HAP-1 (cell line): ENCODE results near the gene CFAP65.

ENCODE experiments used
- DNase-seq, 2 experiments: peaks; one replicate each; pipeline ENCODE4 v3.0.0-alpha.2; 2016 to 2020; ENCODE audit warnings: low spot score in 2 of 2
- H3K27me3 ChIP-seq: fragments of 250-450 bp; sonication (Bioruptor Pico); 2 replicates; pipeline ENCODE4 v1.5.1; 2020; ENCODE audit warnings: low read depth, mild to moderate bottlenecking, moderate library complexity
- H3K36me3 ChIP-seq: fragments of 250-450 bp; sonication (Bioruptor Pico); replicated peaks from 2 replicates; pipeline ENCODE4 v1.5.1; 2020; ENCODE audit warnings: mild to moderate bottlenecking
- H3K4me1 ChIP-seq: fragments of 250-450 bp; sonication (Bioruptor Pico); 2 replicates; pipeline ENCODE4 v1.5.1; 2020; ENCODE audit warnings: mild to moderate bottlenecking
- H3K4me3 ChIP-seq: fragments of 250-450 bp; sonication (Bioruptor Pico); 2 replicates; pipeline ENCODE4 v1.5.1; 2020; ENCODE audit warnings: mild to moderate bottlenecking, moderate library complexity
- H3K9me3 ChIP-seq: fragments of 250-450 bp; sonication (Bioruptor Pico); 2 replicates; pipeline ENCODE4 v1.5.1; 2020; ENCODE audit warnings: mild to moderate bottlenecking, moderate library complexity
- in situ Hi-C: fragments of 300-500 bp; cut with MboI; formaldehyde crosslinking; loops from 3 replicates; pipeline ENCODE4 v1.14.3; 2020; ENCODE audit warnings: low sequenced_read_pairs, inconsistent platforms, mixed read lengths

CFAP65 gene, protein sequence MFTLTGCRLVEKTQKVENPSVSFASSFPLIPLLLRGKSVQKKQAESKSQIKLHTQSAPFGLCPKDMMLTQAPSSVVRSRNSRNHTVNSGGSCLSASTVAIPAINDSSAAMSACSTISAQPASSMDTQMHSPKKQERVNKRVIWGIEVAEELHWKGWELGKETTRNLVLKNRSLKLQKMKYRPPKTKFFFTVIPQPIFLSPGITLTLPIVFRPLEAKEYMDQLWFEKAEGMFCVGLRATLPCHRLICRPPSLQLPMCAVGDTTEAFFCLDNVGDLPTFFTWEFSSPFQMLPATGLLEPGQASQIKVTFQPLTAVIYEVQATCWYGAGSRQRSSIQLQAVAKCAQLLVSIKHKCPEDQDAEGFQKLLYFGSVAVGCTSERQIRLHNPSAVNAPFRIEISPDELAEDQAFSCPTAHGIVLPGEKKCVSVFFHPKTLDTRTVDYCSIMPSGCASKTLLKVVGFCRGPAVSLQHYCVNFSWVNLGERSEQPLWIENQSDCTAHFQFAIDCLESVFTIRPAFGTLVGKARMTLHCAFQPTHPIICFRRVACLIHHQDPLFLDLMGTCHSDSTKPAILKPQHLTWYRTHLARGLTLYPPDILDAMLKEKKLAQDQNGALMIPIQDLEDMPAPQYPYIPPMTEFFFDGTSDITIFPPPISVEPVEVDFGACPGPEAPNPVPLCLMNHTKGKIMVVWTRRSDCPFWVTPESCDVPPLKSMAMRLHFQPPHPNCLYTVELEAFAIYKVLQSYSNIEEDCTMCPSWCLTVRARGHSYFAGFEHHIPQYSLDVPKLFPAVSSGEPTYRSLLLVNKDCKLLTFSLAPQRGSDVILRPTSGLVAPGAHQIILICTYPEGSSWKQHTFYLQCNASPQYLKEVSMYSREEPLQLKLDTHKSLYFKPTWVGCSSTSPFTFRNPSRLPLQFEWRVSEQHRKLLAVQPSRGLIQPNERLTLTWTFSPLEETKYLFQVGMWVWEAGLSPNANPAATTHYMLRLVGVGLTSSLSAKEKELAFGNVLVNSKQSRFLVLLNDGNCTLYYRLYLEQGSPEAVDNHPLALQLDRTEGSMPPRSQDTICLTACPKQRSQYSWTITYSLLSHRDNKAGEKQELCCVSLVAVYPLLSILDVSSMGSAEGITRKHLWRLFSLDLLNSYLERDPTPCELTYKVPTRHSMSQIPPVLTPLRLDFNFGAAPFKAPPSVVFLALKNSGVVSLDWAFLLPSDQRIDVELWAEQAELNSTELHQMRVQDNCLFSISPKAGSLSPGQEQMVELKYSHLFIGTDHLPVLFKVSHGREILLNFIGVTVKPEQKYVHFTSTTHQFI (N-terminal part only)

DNA sequence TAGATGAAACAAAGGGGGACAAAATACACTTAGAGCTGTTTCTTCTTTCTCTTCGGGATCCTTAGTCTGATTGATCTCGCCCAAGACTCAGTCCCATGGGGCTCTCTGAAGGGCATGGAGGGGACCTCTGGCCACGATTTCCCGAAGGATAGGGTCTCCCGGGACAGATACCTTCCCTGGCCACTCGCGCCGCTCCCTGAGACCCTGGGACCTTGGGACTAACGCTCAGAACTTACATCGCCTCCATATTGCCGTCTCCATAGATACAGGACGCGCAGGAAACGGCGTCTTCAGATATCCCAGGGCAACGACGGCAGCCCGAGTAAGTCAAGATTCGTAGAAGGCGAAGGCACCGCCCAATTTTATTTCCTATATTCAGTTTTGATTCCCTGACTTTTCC is at the start of gene CFAP65:
Gene CFAP65, minus strand, starts transcription at position 265 of the 400 bp plus-strand sequence. CDS start 2,468 bp downstream, outside the sequence.
- peaks cover 49% of the 10 kb centered on the region for H3K27me3 ChIP-seq
- no peak for DNase-seq
- H3K4me1 ChIP-seq: no peaks in the 10 kb centered on the region
- no peaks in the 10 kb centered on the region for H3K36me3 ChIP-seq
- in situ Hi-C loops: no loop called here
- no peaks in the 10 kb centered on the region for H3K9me3 ChIP-seq
- H3K4me3 ChIP-seq: no peak within 1 kb of the TSS

DNA sequence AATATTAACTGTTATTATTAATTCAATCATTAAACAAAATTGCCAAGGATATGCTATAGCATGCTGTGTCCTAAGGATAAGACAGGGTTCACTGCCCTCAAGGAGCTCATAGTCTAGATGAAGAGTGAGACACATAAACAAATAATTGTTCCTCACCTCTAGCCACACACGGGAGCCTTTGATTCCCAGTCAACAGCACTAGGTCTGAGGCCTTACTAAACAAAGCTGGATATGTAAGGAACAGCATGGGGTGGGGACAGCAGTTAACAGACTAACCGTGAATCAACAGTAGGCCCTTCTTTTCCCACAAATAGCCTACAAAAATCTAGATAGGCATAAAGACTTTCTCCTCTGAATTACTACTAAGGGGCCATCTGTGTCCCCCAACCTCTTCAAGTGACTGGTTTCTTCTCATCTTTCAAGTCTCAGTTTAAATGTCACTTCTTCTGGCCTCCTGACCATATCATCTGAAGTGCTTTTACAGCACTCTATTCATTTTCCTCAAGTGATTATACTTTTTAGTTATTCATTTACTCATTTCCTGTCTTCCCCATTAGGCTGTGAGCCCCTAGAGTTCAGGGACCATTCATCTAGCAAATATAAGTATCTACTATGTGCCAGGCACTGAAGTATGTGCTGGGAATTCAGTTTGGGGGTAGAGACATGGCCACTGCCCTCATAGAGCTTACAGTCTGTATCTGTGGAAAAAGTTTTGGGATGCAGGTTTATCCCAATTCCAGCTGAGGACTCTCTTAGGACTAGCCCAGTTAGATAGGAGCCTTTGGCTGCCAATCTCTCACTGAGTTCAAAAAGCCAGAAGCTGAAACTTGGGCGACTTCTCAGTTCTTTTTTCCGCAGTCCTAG is 49.4 kb upstream of the CFAP65 start:
- no peak overlapping the region for H3K4me3 ChIP-seq
- H3K4me1 ChIP-seq: no peaks in the 10 kb centered on the region
- in situ Hi-C loops: no loop called here
- H3K9me3 ChIP-seq: no peaks in the 10 kb centered on the region
- no peak for DNase-seq
- no peaks in the 10 kb centered on the region for H3K27me3 ChIP-seq
- H3K36me3 ChIP-seq: no peaks in the 10 kb centered on the region

DNA sequence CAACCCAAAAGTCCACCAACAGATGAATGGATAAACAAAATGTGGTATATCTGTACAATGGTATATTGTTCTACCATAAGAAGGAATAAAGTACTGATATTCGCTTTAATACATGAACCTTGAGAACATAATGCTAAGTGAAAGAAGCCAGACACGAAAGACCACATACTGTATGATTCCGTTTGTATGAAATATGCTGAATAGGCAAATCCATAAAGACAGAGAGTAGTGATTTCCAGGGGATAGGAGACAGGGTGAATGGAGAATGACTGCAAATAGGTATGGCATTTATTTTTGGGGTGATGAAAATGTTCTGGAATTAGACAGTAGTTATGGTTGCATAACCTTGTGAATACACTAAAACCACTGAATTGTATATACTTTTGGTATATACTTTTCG is 48.0 kb upstream of the CFAP65 start:
- in situ Hi-C loops: no loop called here
- H3K36me3 ChIP-seq: no peaks in the 10 kb centered on the region
- H3K4me3 ChIP-seq: no peak overlapping the region
- no peak for DNase-seq
- no peaks in the 10 kb centered on the region for H3K9me3 ChIP-seq
- H3K4me1 ChIP-seq: no peaks in the 10 kb centered on the region
- H3K27me3 ChIP-seq: no peaks in the 10 kb centered on the region

DNA sequence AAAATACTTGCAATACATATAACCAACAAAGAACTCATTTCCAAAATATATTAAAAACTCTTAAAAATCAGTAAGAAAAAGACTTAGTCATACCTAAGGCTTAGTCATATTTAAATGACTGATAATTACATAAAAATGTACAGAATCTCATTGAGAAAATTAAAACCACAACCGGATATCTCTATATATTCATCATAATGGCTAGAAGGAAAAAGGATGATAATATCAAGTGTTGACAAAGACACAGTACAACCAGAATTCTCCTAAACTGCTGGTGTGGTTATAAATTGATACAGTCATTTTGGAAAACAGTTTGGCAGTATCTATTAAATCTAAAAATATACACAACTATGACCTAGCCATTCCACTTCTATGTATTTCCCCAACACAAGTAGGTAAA is 46.5 kb upstream of the CFAP65 start:
- H3K36me3 ChIP-seq: no peaks in the 10 kb centered on the region
- in situ Hi-C loops: no loop called here
- H3K27me3 ChIP-seq: no peaks in the 10 kb centered on the region
- DNase-seq: no peak
- H3K9me3 ChIP-seq: no peaks in the 10 kb centered on the region
- H3K4me1 ChIP-seq: no peaks in the 10 kb centered on the region
- no peak overlapping the region for H3K4me3 ChIP-seq

DNA sequence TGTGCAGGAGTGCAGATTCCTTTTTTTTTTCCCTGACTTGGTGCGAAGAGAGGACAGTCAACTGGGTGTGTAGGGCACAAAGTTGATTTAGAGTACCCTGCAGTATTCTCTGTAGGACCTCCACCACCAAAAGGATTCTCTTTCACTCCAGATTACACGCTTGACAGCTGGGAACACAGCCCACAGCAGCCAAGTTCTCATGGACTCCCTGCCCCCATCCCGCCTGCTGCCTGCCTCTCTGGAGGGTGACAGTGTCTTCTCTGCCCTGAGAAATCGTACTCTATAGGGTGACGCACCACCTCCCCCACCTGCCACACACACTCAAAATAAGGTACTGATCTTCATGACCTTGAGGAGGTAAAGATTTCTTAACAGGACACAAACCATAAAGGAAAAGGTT is 46.0 kb upstream of the CFAP65 start:
- H3K9me3 ChIP-seq: no peaks in the 10 kb centered on the region
- no peak for DNase-seq
- no peaks in the 10 kb centered on the region for H3K4me1 ChIP-seq
- H3K4me3 ChIP-seq: no peak overlapping the region
- no peaks in the 10 kb centered on the region for H3K36me3 ChIP-seq
- in situ Hi-C loops: no loop called here
- no peaks in the 10 kb centered on the region for H3K27me3 ChIP-seq

DNA sequence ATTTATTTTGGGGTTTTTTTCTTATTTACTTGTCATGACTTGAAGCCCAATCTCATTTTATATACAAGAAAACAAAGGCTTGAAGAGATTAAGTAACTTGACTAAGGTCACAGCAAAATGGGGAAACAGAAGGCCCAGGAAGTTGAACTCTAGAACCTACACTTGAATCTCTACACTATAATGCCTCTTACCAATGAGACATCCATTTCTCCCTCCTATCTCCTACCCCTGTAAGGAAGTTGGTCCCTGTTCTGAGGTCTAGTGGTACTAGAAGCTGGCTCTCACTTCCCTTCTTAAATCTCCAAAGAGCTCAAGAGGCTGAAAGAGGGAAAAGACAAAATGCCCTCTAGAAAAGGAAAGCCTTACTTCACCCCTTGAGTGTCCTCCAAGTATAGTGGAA is 44.9 kb upstream of the CFAP65 start:
- H3K27me3 ChIP-seq: no peaks in the 10 kb centered on the region
- no peak overlapping the region for H3K4me3 ChIP-seq
- DNase-seq: no peak
- H3K4me1 ChIP-seq: no peaks in the 10 kb centered on the region
- H3K36me3 ChIP-seq: no peaks in the 10 kb centered on the region
- no peaks in the 10 kb centered on the region for H3K9me3 ChIP-seq
- in situ Hi-C loops: no loop called here

DNA sequence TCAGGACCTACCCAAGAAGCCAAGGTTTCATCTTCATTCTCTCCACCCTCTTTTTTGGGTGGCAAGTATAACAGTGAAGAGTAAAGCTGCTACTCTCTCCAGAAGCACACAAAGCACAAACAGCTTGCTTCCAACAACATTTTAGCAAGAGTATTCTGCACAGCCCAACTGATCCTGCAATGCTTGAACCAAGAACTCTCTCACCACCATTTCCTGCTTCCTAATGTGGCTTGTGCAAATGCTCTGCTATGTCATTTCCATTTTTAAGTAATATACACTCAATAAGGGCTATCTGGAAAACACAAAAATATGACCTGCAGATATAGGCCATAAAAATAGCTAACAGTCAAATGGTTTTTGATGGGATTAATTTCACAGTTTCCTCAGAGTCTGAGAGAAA is 43.5 kb upstream of the CFAP65 start:
- no peaks in the 10 kb centered on the region for H3K27me3 ChIP-seq
- no peaks in the 10 kb centered on the region for H3K36me3 ChIP-seq
- no peak for DNase-seq
- in situ Hi-C loops: no loop called here
- no peak overlapping the region for H3K4me3 ChIP-seq
- no peaks in the 10 kb centered on the region for H3K4me1 ChIP-seq
- no peaks in the 10 kb centered on the region for H3K9me3 ChIP-seq

DNA sequence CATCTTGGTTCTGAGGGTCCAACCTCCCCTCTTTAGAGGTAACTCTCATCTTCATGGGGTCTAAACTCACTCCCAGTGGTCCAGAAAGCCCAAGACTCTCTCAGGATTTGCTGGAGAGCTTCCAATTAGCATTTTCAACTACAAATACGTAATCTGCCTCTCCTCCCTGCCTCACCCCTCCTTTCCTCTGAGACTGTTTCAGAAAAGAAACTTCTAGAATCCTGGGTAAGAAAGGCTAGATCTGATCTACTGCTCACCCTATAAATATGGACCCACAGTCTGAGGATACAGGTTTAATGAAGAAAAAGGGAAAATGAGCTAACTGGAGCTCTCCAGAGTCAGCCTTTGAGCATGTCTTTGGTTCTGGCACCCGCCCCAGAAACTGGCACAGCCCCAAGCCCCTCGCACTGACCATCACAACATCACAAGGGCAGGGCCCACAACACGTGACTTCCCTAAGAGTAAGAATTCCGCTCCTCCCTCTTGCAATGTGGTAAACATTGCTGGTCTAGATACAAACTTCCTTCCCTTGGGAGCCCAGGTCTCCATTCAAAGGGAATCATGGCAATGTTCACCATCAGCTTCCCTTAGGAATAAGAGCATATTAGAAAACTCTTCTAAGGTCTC is 41.1 kb upstream of the CFAP65 start:
- DNase-seq: no peak
- no peaks in the 10 kb centered on the region for H3K27me3 ChIP-seq
- in situ Hi-C loops: no loop called here

DNA sequence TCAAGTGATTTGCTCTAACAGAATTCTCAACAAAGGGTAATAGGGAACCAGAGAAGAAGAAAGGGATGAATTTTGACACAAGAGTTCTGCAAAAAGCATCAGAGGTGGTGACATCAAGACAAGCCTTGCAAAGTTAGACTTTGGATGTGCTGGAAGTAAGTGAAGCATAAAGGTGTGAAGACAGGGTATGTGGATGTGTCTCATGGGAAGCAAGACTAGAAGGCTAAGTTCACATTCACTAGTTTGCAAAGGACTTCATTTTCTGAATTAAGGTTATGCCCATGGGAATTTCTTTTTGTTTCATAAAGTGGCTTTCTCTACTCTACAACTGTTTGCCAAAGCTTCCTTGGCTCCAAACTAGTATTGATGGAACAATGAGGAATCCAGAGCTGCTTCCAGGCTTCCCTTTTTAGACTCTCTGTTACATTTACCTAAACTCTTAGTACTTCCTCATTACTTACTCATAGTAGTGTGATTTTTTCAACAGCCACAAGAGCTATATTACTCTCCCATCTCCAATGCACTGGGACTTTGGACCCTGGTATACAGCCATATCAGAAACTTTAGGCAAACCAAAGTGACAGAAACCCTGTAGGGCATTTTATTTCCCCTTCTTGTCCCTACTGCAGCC is 40.5 kb upstream of the CFAP65 start:
- DNase-seq: no peak
- in situ Hi-C loops: no loop called here
- no peak overlapping the region for H3K4me3 ChIP-seq
- H3K9me3 ChIP-seq: no peaks in the 10 kb centered on the region
- H3K4me1 ChIP-seq: no peaks in the 10 kb centered on the region
- H3K27me3 ChIP-seq: no peaks in the 10 kb centered on the region
- H3K36me3 ChIP-seq: peaks cover 4% of the 10 kb centered on the region; the same call in 1 of the 2 replicates

More for the DNA sequence above, 41.1 kb upstream of the CFAP65 start:
- Histone ChIP-seq H3K4me1 (no peaks in the 10 kb centered on the region), H3K36me3 (peaks cover 2% of the 10 kb centered on the region; the same call in 1 of the 2 replicates), H3K4me3 (no peak overlapping the region), H3K9me3 (no peaks in the 10 kb centered on the region)

DNA sequence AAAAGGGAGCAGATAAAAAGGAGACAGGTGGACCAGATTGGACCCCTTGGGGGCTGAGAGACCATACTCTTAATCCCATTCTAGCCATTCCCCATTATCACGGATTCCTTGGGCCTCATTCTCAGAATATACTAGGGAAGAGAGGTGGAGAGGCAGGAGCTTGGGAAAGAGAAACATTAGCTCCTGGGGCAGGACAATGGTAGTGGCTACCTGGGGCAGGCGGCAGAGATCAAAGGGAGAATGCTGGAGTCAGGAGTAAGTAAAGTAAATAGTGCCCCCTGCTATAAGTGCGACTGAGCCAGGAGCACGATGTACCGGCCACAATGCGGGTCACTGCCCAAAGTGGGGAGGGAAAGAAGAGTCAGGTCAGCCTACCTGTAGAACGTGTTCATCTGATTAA is 39.8 kb upstream of the CFAP65 start:
- no peak overlapping the region for H3K4me3 ChIP-seq
- H3K27me3 ChIP-seq: no peaks in the 10 kb centered on the region
- DNase-seq: no peak
- no peaks in the 10 kb centered on the region for H3K4me1 ChIP-seq
- H3K36me3 ChIP-seq: peaks cover 4% of the 10 kb centered on the region; the same call in 1 of the 2 replicates
- H3K9me3 ChIP-seq: no peaks in the 10 kb centered on the region
- in situ Hi-C loops: no loop called here

DNA sequence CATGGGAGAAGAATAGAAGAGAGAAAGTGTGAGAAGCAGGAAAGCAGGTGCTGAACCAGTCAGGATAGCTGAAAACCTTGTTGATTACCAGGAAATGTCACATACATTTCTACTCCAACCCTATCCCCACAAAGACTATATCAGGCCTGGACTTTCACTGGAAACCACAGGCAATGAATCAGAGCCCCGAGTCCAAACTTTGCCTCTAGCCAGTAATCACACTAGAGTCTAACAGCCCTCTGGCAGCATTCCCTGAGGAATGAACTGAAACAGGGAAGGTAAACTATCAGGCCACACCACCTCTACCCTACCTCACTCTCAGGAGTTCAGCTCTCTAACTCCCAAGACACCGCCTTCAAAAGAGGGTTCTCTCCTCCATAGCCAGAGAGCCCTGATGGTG is 38.1 kb upstream of the CFAP65 start:
- Histone ChIP-seq H3K27me3 (no peaks in the 10 kb centered on the region), H3K4me3 (no peak overlapping the region), H3K36me3 (peaks cover 4% of the 10 kb centered on the region), H3K9me3 (no peaks in the 10 kb centered on the region), H3K4me1 (no peaks in the 10 kb centered on the region)
- in situ Hi-C loops: no loop called here
- DNase-seq: no peak

DNA sequence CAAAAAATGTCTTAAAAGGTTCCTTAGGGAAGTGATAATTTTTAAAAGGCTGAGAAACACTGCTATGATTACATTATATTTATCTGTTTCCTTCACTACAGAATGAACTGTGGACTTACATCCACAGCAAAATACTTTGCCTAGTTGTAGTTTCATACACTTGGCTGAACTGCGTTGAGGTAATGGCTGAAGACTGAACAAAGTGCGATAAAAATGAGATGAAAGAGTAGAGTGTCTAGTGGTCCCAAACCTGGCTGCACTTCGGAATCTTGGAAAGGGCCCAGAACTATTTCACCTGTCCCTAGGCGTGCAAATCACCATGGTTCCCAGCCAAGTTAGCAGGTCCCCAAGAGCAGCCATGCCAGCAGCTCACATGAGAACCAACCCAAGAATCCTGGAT is 37.6 kb upstream of the CFAP65 start:
- no peaks in the 10 kb centered on the region for H3K27me3 ChIP-seq
- no peaks in the 10 kb centered on the region for H3K9me3 ChIP-seq
- H3K4me1 ChIP-seq: no peaks in the 10 kb centered on the region
- peaks cover 4% of the 10 kb centered on the region for H3K36me3 ChIP-seq
- in situ Hi-C loops: no loop called here
- DNase-seq: no peak
- no peak overlapping the region for H3K4me3 ChIP-seq
